Activated naive CD4-positive, alpha-beta T cell treated with anti-CD3 and anti-CD28 coated beads, Interleukin-2, amount 50 U/mL, for 24 hours (primary cell): Measurements from ENCODE around the gene ENO4.

Experiments used
- H3K27ac Mint-ChIP-seq: one replicate; pipeline ENCODE4 v1.8.0; 2021; ENCODE audit warnings: mild to moderate bottlenecking, mixed read lengths
- H3K27me3 Mint-ChIP-seq: one replicate; pipeline ENCODE4 v1.8.0; 2021; ENCODE audit warnings: mixed read lengths
- H3K36me3 Mint-ChIP-seq: one replicate; pipeline ENCODE4 v1.8.0; 2021; ENCODE audit warnings: mixed read lengths
- H3K4me1 Mint-ChIP-seq: one replicate; pipeline ENCODE4 v1.8.0; 2021; ENCODE audit warnings: mixed read lengths
- H3K4me3 Mint-ChIP-seq: one replicate; pipeline ENCODE4 v1.8.0; 2021; ENCODE audit warnings: mild to moderate bottlenecking, mixed read lengths
- H3K9me3 Mint-ChIP-seq: one replicate; pipeline ENCODE4 v1.8.0; 2021; ENCODE audit warnings: mixed read lengths

The ENO4 gene

GRCh38 chr10:116877391-116877790 is 28.1 kb downstream of the ENO4 start:
- H3K9me3 Mint-ChIP-seq, result peaks cover 3% of the 10 kb centered on the region
- no peaks in the 10 kb centered on the region for H3K36me3 Mint-ChIP-seq
- no peak overlapping the region for H3K27ac Mint-ChIP-seq
- peaks cover 2% of the 10 kb centered on the region for H3K27me3 Mint-ChIP-seq
- H3K4me1 Mint-ChIP-seq, result no peaks in the 10 kb centered on the region
- H3K4me3 Mint-ChIP-seq, result no peak overlapping the region

- Mint-ChIP-seq H3K36me3 (no peaks in the 10 kb centered on the region), H3K27me3 (peaks cover 4% of the 10 kb centered on the region), H3K4me1 (no peaks in the 10 kb centered on the region), H3K27ac (no peak overlapping the region), H3K4me3 (no peak overlapping the region), H3K9me3 (no peaks in the 10 kb centered on the region)
Measured at GRCh38 chr10:116878123-116878522, 28.8 kb downstream of the ENO4 start.

DNA sequence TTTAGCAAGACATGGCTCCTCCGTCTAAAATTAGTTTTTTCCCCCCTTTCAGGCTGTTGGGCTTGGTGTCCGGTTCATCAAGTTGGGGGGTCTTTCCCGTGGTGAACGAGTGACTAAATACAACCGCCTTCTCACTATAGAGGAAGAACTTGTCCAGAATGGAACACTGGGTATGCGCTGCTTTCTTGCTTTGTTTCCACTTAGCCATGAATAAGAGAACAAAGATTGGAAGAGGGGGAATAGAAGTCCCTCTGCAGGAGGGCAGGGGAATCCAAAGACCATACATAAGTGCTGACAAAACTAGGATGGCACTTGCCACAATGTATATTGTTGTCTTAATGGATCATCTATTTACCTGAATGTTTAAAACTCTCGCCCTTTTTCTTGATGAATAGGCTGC is 30.5 kb downstream of the ENO4 start:
- no peak overlapping the region for H3K4me3 Mint-ChIP-seq

DNA sequence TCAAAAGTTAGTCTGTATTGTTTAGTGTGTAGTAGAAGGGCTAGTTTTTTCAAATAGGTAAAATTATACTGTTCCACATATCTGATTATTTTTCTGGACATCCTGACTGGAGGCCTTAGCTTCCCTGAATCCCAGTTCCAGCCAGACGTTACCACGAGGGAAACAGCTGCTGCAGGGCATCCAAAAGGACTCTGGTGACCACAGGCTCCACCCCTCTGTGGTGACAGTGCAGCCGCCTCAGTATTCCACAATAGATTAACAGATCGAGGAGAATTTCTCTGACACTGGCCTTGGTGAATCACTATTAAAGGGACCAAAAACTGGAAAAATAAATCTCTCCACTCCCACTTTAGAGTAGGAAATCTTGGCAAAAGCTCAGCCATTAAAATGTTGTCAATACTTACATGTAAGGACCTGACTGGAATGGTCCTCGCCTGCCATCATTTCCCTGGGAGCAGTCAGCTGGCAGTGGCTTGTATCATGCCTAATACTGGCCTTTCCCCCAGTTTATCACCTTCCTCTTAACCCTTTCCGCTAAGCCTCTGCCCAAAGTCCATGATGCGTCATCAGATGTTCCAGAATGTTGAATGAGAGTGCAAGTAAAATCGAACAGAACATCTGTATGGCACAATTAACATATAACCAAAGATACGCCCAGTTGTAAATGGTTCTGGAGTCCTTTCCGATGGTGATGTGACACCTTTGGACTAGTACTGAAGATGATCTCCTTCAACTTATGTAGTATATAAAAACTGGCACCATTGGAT is 31.6 kb downstream of the ENO4 start:
- Mint-ChIP-seq H3K4me3 (no peak overlapping the region), H3K9me3 (no peaks in the 10 kb centered on the region), H3K27ac (no peak overlapping the region), H3K4me1 (no peaks in the 10 kb centered on the region), H3K27me3 (peaks cover 3% of the 10 kb centered on the region), H3K36me3 (no peaks in the 10 kb centered on the region)

More for the DNA sequence above, 30.5 kb downstream of the ENO4 start:
- H3K4me1 Mint-ChIP-seq, result no peaks in the 10 kb centered on the region
- no peak overlapping the region for H3K27ac Mint-ChIP-seq
- peaks cover 4% of the 10 kb centered on the region for H3K27me3 Mint-ChIP-seq
- H3K36me3 Mint-ChIP-seq, result no peaks in the 10 kb centered on the region
- no peaks in the 10 kb centered on the region for H3K9me3 Mint-ChIP-seq

- Mint-ChIP-seq H3K27ac (no peak overlapping the region), H3K36me3 (no peaks in the 10 kb centered on the region), H3K4me3 (no peak overlapping the region), H3K27me3 (peaks cover 2% of the 10 kb centered on the region), H3K9me3 (no peaks in the 10 kb centered on the region), H3K4me1 (no peaks in the 10 kb centered on the region)
Measured at GRCh38 chr10:116882639-116883038, 33.3 kb downstream of the ENO4 start.

DNA sequence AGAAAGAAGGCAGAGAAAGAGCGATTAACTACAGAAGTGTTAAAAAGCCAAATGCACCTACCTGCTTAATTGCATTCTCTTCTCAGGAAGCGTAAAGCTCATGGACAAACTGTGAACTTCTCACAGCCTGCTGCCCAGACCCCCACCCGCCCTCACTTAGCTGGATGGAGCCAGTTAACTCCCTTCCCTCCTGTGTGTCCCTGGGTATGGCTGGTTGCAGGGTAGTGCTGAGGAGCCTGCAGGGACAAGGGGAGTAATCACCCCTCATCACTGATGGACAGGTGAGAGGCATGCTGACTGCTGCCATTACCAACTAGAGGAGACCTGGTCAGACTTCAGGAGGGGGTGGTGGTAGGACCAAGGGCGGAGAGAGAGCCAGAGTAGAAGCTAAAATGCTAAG is 37.5 kb downstream of the ENO4 start:
- no peaks in the 10 kb centered on the region for H3K36me3 Mint-ChIP-seq

DNA sequence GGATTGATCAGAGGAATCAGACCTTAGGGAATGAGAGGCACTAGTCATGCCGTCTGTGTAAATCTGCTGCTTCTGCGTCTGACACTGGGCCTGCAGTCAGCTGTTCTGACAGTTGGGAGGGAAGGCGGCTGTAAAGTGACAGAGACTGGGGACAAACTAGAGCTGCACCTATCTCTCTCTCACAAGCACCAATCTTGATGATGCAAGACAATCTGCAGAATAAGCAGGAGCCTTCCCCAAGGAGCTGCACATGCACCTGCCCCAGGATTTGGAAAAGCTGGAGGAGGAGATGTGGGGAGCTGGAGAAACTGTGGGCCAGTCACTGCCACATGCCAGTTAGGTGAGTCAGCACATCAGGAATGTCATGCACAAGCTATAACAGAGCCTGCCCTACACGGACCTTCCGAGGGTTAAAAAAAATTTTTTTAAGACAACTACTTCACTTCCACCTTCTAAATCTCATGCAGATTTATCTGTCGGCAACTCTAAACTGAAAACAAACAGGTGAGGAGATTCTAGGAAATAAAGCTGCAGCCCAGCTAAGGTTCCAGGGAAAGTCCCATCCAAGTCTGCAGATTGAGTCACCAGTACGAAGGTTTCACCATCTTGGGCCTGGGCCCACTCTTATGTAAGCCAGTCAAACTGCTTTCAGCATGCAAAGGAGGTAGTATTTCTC is 39.2 kb downstream of the ENO4 start:
- Mint-ChIP-seq H3K9me3 (no peaks in the 10 kb centered on the region), H3K27ac (no peak overlapping the region), H3K4me3 (no peak overlapping the region), H3K4me1 (no peaks in the 10 kb centered on the region), H3K36me3 (no peaks in the 10 kb centered on the region), H3K27me3 (peaks cover 11% of the 10 kb centered on the region)

More for the DNA sequence above, 37.5 kb downstream of the ENO4 start:
- Mint-ChIP-seq H3K27ac (no peak overlapping the region), H3K9me3 (no peaks in the 10 kb centered on the region), H3K27me3 (peaks cover 9% of the 10 kb centered on the region), H3K4me1 (no peaks in the 10 kb centered on the region), H3K4me3 (no peak overlapping the region)

- Mint-ChIP-seq H3K27ac (no peak overlapping the region), H3K36me3 (no peaks in the 10 kb centered on the region), H3K4me3 (no peak overlapping the region), H3K4me1 (no peaks in the 10 kb centered on the region), H3K9me3 (no peaks in the 10 kb centered on the region), H3K27me3 (peaks cover 14% of the 10 kb centered on the region)
Measured at GRCh38 chr10:116889066-116889465, 39.8 kb downstream of the ENO4 start.

DNA sequence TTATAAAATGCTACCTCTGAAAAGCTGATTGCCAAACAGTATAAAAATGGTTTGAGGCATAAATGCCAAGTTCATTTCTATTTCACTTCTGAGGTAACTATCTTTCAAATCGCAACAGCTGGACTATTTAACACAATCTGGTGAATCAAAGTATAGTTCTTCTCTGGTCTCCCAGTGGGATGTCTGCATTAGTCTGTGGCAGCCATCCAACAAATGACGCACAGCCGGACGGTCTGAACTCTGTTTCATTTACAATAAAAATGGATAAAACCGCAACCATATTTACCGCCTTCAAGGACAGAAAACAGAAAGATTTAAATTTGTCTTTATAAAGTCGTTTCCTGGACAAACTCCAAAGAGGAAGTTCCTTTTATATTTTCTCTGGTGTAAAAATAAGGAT is 41.9 kb downstream of the ENO4 start:
- no peak overlapping the region for H3K4me3 Mint-ChIP-seq
- H3K4me1 Mint-ChIP-seq, result no peaks in the 10 kb centered on the region
- H3K36me3 Mint-ChIP-seq, result no peaks in the 10 kb centered on the region

GRCh38 chr10:116892907-116893685 is 43.8 kb downstream of the ENO4 start:
- no peaks in the 10 kb centered on the region for H3K36me3 Mint-ChIP-seq
- H3K4me3 Mint-ChIP-seq, result no peak overlapping the region
- H3K9me3 Mint-ChIP-seq, result no peaks in the 10 kb centered on the region
- H3K27ac Mint-ChIP-seq, result no peak overlapping the region
- no peaks in the 10 kb centered on the region for H3K4me1 Mint-ChIP-seq
- H3K27me3 Mint-ChIP-seq, result peaks cover 14% of the 10 kb centered on the region

More for the DNA sequence above, 41.9 kb downstream of the ENO4 start:
- H3K27ac Mint-ChIP-seq, result no peak overlapping the region
- H3K9me3 Mint-ChIP-seq, result no peaks in the 10 kb centered on the region
- H3K27me3 Mint-ChIP-seq, result peaks cover 14% of the 10 kb centered on the region

- Mint-ChIP-seq H3K27ac (no peak overlapping the region), H3K36me3 (no peaks in the 10 kb centered on the region), H3K9me3 (no peaks in the 10 kb centered on the region), H3K4me3 (no peak overlapping the region), H3K4me1 (no peaks in the 10 kb centered on the region), H3K27me3 (peaks cover 14% of the 10 kb centered on the region)
Measured at GRCh38 chr10:116893686-116894037, 44.4 kb downstream of the ENO4 start.

DNA sequence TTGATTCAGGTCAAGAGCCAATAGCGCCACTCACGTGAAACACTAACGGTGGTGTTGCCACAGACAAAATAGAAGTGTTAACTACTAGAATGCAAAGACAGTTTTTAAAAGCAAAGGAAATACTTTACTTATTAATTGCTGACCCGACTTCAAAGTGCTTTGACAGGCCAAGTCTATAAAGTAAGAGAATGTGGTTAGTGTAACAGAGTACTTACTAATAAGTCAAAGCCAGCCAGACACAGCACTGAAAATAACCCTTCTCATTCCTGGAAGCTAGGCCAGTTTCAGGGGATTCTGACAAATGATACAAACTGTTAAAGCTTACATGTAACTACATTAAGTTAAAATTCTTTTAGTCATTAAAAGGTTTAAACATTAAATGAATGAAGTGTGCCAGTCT is 50.3 kb downstream of the ENO4 start:
- no peak overlapping the region for H3K27ac Mint-ChIP-seq
- no peaks in the 10 kb centered on the region for H3K4me1 Mint-ChIP-seq
- H3K9me3 Mint-ChIP-seq, result no peaks in the 10 kb centered on the region
- no peak overlapping the region for H3K4me3 Mint-ChIP-seq
- H3K27me3 Mint-ChIP-seq, result no peaks in the 10 kb centered on the region
- no peaks in the 10 kb centered on the region for H3K36me3 Mint-ChIP-seq

- no peaks in the 10 kb centered on the region for H3K27me3 Mint-ChIP-seq
- H3K4me3 Mint-ChIP-seq, result no peak overlapping the region
Measured at GRCh38 chr10:116905845-116906210, 56.5 kb downstream of the ENO4 start.

GRCh38 chr10:116907245-116907987 is 58.1 kb downstream of the ENO4 start:
- no peak overlapping the region for H3K4me3 Mint-ChIP-seq
- no peaks in the 10 kb centered on the region for H3K4me1 Mint-ChIP-seq
- H3K9me3 Mint-ChIP-seq, result no peaks in the 10 kb centered on the region
- H3K27ac Mint-ChIP-seq, result no peak overlapping the region
- H3K27me3 Mint-ChIP-seq, result peaks cover 1% of the 10 kb centered on the region
- no peaks in the 10 kb centered on the region for H3K36me3 Mint-ChIP-seq

More at GRCh38 chr10:116905845-116906210, 56.5 kb downstream of the ENO4 start:
- no peak overlapping the region for H3K27ac Mint-ChIP-seq
- no peaks in the 10 kb centered on the region for H3K4me1 Mint-ChIP-seq
- no peaks in the 10 kb centered on the region for H3K9me3 Mint-ChIP-seq
- no peaks in the 10 kb centered on the region for H3K36me3 Mint-ChIP-seq

- Mint-ChIP-seq H3K4me1 (no peaks in the 10 kb centered on the region), H3K27ac (no peak overlapping the region), H3K4me3 (no peak overlapping the region), H3K36me3 (no peaks in the 10 kb centered on the region), H3K27me3 (peaks cover 1% of the 10 kb centered on the region), H3K9me3 (no peaks in the 10 kb centered on the region)
Measured at GRCh38 chr10:116909307-116909706, 60.0 kb downstream of the ENO4 start.
